ENCODE results near the gene LRRC15.

Gene LRRC15

DNA sequence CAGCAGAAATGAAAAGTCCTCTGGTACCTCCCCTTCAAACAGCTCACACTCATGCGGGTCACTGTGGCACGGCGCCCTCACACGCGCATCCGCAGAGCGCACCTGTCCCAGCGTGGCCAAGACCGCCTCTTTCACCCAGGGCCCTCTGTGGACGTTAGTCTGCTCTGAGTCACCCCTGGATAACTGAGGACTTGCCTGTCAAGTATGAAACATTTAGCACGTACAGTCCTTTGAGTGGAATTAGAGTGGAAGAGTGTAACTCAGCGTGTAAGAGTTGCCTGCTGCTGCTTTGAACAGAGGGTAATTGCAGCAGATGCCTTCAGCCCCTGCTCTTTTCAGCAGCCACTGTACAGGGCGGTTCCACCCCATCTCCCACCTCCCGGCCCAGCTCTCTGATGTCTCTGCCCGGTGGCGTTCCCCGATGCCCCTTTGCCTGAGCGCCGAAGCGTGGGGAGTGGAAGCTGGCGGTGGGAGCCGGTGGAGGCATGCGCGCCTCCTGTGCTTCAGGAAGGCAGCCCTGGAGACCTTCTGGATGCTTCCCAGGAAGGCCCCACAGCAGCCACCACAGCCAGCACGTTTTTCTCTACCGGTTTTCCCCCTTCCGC lies 41.4 kb downstream of the LRRC15 start:
- Histone ChIP-seq H3K27me3 (ENCODE audit: low read length) (no peaks in the 10 kb centered on the region), H3K4me3 (ENCODE audit: insufficient read depth, low read length, poor library complexity, severe bottlenecking) (no peak overlapping the region), H3K27ac (ENCODE audit: low read depth, low read length) (no peak overlapping the region), H3K9ac (ENCODE audit: low read length) (no peak overlapping the region), H3F3A (ENCODE audit: insufficient read depth) (peaks cover 13% of the 10 kb centered on the region), H3K79me2 (ENCODE audit: insufficient read depth, low read length) (no peaks in the 10 kb centered on the region), H3K9me2 (replicated peaks; ENCODE audit: insufficient read depth, low read length) (no peaks in the 10 kb centered on the region), H2AFZ (ENCODE audit: low read depth, low read length, severe bottlenecking) (no peak overlapping the region), H3K9me3 (ENCODE audit: insufficient read depth, low read length) (peaks cover 20% of the 10 kb centered on the region), H4K20me1 (ENCODE audit: low read depth, low read length) (no peaks in the 10 kb centered on the region), H3K4me2 (ENCODE audit: low read depth, low read length, poor library complexity, severe bottlenecking) (no peak overlapping the region), H3K36me3 (ENCODE audit: low read length) (no peaks in the 10 kb centered on the region)
- no peak for TF ChIP-seq EZH2phosphoT487 (conservative IDR thresholded peaks at IDR 0.05; ENCODE audit: low read length)
- TF ChIP-seq, protein P1, sequence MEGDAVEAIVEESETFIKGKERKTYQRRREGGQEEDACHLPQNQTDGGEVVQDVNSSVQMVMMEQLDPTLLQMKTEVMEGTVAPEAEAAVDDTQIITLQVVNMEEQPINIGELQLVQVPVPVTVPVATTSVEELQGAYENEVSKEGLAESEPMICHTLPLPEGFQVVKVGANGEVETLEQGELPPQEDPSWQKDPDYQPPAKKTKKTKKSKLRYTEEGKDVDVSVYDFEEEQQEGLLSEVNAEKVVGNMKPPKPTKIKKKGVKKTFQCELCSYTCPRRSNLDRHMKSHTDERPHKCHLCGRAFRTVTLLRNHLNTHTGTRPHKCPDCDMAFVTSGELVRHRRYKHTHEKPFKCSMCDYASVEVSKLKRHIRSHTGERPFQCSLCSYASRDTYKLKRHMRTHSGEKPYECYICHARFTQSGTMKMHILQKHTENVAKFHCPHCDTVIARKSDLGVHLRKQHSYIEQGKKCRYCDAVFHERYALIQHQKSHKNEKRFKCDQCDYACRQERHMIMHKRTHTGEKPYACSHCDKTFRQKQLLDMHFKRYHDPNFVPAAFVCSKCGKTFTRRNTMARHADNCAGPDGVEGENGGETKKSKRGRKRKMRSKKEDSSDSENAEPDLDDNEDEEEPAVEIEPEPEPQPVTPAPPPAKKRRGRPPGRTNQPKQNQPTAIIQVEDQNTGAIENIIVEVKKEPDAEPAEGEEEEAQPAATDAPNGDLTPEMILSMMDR (IDR thresholded peaks at IDR 0.05; ENCODE audit: insufficient read depth, low read length, poor library complexity, severe bottlenecking) = no peak

DNA sequence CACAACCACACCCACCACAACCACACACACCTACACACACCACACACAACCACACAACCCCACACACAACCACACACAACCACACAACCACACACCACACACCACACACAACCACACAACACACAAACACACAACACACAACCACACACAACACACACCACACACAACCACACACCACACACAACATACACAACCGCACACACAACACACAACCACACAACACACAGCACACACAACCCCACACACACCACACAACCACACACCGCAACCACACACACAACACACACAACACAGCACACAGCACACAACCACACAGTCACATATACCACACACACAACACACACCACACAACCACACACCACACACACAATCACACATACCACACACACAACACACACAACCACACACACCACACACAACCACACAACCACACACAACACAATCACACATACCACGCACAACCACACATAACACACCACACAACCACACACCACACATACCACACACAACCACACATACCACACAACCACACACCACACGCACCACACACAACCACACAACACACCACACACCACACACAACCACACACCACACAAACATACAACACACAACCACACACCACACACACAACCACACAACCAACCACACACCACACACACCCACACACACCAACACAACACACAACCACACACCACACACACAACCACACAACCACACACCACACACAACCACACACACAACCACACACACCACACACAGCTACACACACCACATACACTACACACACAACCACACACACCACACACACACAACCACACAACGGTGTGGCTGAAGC lies 42.1 kb downstream of the LRRC15 start:
- no peaks in the 10 kb centered on the region for H3K27me3 ChIP-seq (ENCODE audit: low read length)
- H3K27ac ChIP-seq (ENCODE audit: low read depth, low read length) = no peak overlapping the region
- H3K4me2 ChIP-seq (ENCODE audit: low read depth, low read length, poor library complexity, severe bottlenecking) = no peak overlapping the region

GRCh38 chr3:194326968-194327217 lies 42.6 kb downstream of the LRRC15 start:
- no peaks in the 10 kb centered on the region for H3K27me3 ChIP-seq (ENCODE audit: low read length)
- no peaks in the 10 kb centered on the region for H3K79me2 ChIP-seq (ENCODE audit: insufficient read depth, low read length)
- no peak overlapping the region for H3K4me3 ChIP-seq (ENCODE audit: insufficient read depth, low read length, poor library complexity, severe bottlenecking)
- no peaks in the 10 kb centered on the region for H3K36me3 ChIP-seq (ENCODE audit: low read length)
- TF ChIP-seq EZH2phosphoT487 (conservative IDR thresholded peaks at IDR 0.05; ENCODE audit: low read length) = no peak
- TF ChIP-seq, protein P1 (IDR thresholded peaks at IDR 0.05; ENCODE audit: insufficient read depth, low read length, poor library complexity, severe bottlenecking) = no peak
- H3K4me2 ChIP-seq (ENCODE audit: low read depth, low read length, poor library complexity, severe bottlenecking) = no peak overlapping the region
- no peaks in the 10 kb centered on the region for H3K9me2 ChIP-seq (replicated peaks; ENCODE audit: insufficient read depth, low read length)
- H4K20me1 ChIP-seq (ENCODE audit: low read depth, low read length) = no peaks in the 10 kb centered on the region
- no peak overlapping the region for H2AFZ ChIP-seq (ENCODE audit: low read depth, low read length, severe bottlenecking)
- peaks cover 20% of the 10 kb centered on the region for H3K9me3 ChIP-seq (ENCODE audit: insufficient read depth, low read length)
- H3K9ac ChIP-seq (ENCODE audit: low read length) = no peak overlapping the region
- H3F3A ChIP-seq (ENCODE audit: insufficient read depth) = peaks cover 13% of the 10 kb centered on the region
- H3K27ac ChIP-seq (ENCODE audit: low read depth, low read length) = no peak overlapping the region

More for the DNA sequence above, 42.1 kb downstream of the LRRC15 start:
- no peaks in the 10 kb centered on the region for H4K20me1 ChIP-seq (ENCODE audit: low read depth, low read length)
- no peak overlapping the region for H3K4me3 ChIP-seq (ENCODE audit: insufficient read depth, low read length, poor library complexity, severe bottlenecking)
- no peak overlapping the region for H2AFZ ChIP-seq (ENCODE audit: low read depth, low read length, severe bottlenecking)
- no peaks in the 10 kb centered on the region for H3K79me2 ChIP-seq (ENCODE audit: insufficient read depth, low read length)
- H3K36me3 ChIP-seq (ENCODE audit: low read length) = no peaks in the 10 kb centered on the region
- no peak overlapping the region for H3K9ac ChIP-seq (ENCODE audit: low read length)
- peaks cover 20% of the 10 kb centered on the region for H3K9me3 ChIP-seq (ENCODE audit: insufficient read depth, low read length)
- H3K9me2 ChIP-seq (replicated peaks; ENCODE audit: insufficient read depth, low read length) = no peaks in the 10 kb centered on the region
- TF ChIP-seq EZH2phosphoT487 (conservative IDR thresholded peaks at IDR 0.05; ENCODE audit: low read length) = no peak
- TF ChIP-seq, protein P1 (IDR thresholded peaks at IDR 0.05; ENCODE audit: insufficient read depth, low read length, poor library complexity, severe bottlenecking) = no peak
- H3F3A ChIP-seq (ENCODE audit: insufficient read depth) = peaks cover 13% of the 10 kb centered on the region
